ENCODE data around the gene MIP.
"Not testable (repeated sequence)": the region's sequence is repeated elsewhere in the genome, so short reads cannot be mapped to it uniquely, and the experiment has no call there.

DNA sequence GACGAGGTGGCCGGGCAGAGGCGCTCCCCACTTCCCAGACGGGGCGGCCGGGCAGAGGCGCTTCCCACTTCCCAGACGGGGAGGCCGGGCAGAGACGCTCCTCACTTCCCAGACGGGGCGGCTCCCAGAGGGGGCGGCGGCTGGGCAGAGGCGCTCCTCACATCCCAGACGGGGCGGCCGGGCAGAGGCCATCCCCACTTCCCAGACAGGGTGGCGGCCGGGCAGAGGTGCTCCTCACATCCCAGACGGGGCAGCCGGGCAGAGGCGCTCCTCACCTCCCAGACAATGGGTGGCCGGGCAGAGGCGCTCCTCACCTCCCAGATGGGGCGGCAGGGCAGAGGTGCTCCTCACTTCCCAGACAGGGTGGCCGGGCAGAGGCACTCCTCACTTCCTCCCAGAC is 40.0 kb upstream of the MIP start:
- not testable (repeated sequence) for TF ChIP-seq CTCF (IDR thresholded peaks at IDR 0.05 in 4 of 5, conservative IDR thresholded peaks at IDR 0.05 in 1 of 5); POLR2A (IDR thresholded peaks at IDR 0.05)

Data from gastrocnemius medialis (tissue), 4 donors.